SJSA1 (cell line): Measurements from ENCODE around the gene GTSE1. TPM values are rescaled to one million over a fixed set of nuclear protein-coding genes. Genes with fewer than 3 reads are reported as not detected.

Experiments used
- DNase-seq, 2 experiments: peaks; one replicate each; pipeline ENCODE4 v3.0.0-alpha.2; 2015 to 2020; ENCODE audit warnings: low spot score in 2 of 2, low read depth in 1 of 2
- H3K27ac ChIP-seq: fragments of 250-450 bp; sonication (Bioruptor Pico); 2 replicates; pipeline ENCODE4 v1.5.1; 2020; ENCODE audit warnings: mild to moderate bottlenecking, moderate library complexity
- H3K27me3 ChIP-seq: fragments of 250-450 bp; sonication (Bioruptor Pico); replicated peaks from 2 replicates; pipeline ENCODE4 v1.5.1; 2020; ENCODE audit warnings: mild to moderate bottlenecking, moderate library complexity
- H3K36me3 ChIP-seq: fragments of 250-450 bp; sonication (Bioruptor Pico); 2 replicates; pipeline ENCODE4 v1.5.1; 2020; ENCODE audit warnings: mild to moderate bottlenecking
- H3K4me1 ChIP-seq: fragments of 250-450 bp; sonication (Bioruptor Pico); replicated peaks from 2 replicates; pipeline ENCODE4 v1.6.1; 2021; ENCODE audit warnings: mild to moderate bottlenecking
- H3K4me3 ChIP-seq: fragments of 250-450 bp; sonication (Bioruptor Pico); 2 replicates; pipeline ENCODE4 v1.5.1; 2020; ENCODE audit warnings: mild to moderate bottlenecking
- H3K9me3 ChIP-seq: fragments of 250-450 bp; sonication (Bioruptor Pico); replicated peaks from 2 replicates; pipeline ENCODE4 v1.5.1; 2020; ENCODE audit warnings: mild to moderate bottlenecking
- total RNA-seq: library from RNA; depleted of rRNA; stranded (reverse); fragments of >200 nt; shearing (Covaris generic); gene quantifications from 2 replicates; pipeline ENCODE4 v1.2.3, GENCODE V29; 2014

GTSE1 gene
- total RNA-seq, 1 experiment from 2014 or later, result 36.2 TPM

- no peak overlapping the region for H3K27ac ChIP-seq
- H3K4me1 ChIP-seq, result no peaks in the 10 kb centered on the region
- peaks cover 29% of the 10 kb centered on the region for H3K36me3 ChIP-seq
- H3K9me3 ChIP-seq, result no peaks in the 10 kb centered on the region
- DNase-seq, result no peak
- no peaks in the 10 kb centered on the region for H3K27me3 ChIP-seq
- H3K4me3 ChIP-seq, result no peak overlapping the region
Measured at GRCh38 chr22:46360097-46360496, 63.4 kb downstream of the GTSE1 start.

GRCh38 chr22:46360891-46361290 is 64.2 kb downstream of the GTSE1 start:
- no peaks in the 10 kb centered on the region for H3K27me3 ChIP-seq
- peaks cover 21% of the 10 kb centered on the region for H3K36me3 ChIP-seq
- H3K27ac ChIP-seq, result no peak overlapping the region
- H3K4me1 ChIP-seq, result no peaks in the 10 kb centered on the region
- no peak for DNase-seq
- no peaks in the 10 kb centered on the region for H3K9me3 ChIP-seq
- H3K4me3 ChIP-seq, result no peak overlapping the region

GRCh38 chr22:46361826-46362202 is 65.1 kb downstream of the GTSE1 start:
- H3K4me1 ChIP-seq, result no peaks in the 10 kb centered on the region
- no peaks in the 10 kb centered on the region for H3K27me3 ChIP-seq
- H3K27ac ChIP-seq, result no peak overlapping the region
- H3K4me3 ChIP-seq, result no peak overlapping the region
- no peak for DNase-seq
- no peaks in the 10 kb centered on the region for H3K9me3 ChIP-seq
- H3K36me3 ChIP-seq, result peaks cover 12% of the 10 kb centered on the region

DNA sequence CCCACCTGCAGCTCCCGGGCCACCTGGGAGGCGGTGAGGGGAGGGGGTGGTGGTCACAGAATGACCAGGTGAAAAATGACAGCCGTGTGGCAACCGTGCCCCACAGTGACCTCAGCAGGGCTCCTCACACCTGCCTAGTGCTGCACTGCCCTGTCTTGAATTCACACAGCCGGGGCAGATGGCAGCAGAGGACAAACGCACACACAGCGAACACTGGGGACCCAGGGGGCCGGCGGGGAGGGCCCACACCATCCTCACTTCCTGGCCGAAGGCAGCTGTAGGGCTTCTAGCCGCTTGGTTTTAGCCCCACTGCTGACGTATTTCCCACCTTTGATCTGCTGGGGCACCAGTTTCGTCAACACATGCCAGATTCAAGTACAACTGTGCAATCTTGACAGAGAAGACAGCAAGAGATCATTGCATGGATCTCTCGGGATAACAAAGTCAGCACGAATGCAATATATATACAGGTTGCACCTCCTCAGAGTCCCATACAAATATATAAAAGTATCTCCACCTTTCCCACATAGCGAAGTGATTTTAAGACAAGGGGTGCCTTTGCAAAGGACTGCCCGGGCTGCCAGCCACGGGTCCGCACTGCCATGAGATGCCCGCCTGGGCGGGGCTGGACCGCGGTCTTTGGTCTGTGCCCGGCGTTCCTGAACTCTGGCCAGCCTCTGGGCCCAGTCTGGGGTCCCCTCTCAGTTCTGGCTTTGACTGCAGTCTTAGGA is 65.7 kb downstream of the GTSE1 start:
- no peak for DNase-seq
- H3K36me3 ChIP-seq, result peaks cover 7% of the 10 kb centered on the region
- H3K9me3 ChIP-seq, result no peaks in the 10 kb centered on the region

GRCh38 chr22:46362934-46363515 is 66.4 kb downstream of the GTSE1 start:
- H3K36me3 ChIP-seq, result peaks cover 5% of the 10 kb centered on the region; the same call in 1 of the 2 replicates
- H3K27me3 ChIP-seq, result no peaks in the 10 kb centered on the region
- H3K4me3 ChIP-seq, result no peak overlapping the region

More for the DNA sequence above, 65.7 kb downstream of the GTSE1 start:
- H3K4me1 ChIP-seq, result no peaks in the 10 kb centered on the region
- no peak overlapping the region for H3K4me3 ChIP-seq
- H3K27ac ChIP-seq, result no peak overlapping the region
- H3K27me3 ChIP-seq, result no peaks in the 10 kb centered on the region

DNA sequence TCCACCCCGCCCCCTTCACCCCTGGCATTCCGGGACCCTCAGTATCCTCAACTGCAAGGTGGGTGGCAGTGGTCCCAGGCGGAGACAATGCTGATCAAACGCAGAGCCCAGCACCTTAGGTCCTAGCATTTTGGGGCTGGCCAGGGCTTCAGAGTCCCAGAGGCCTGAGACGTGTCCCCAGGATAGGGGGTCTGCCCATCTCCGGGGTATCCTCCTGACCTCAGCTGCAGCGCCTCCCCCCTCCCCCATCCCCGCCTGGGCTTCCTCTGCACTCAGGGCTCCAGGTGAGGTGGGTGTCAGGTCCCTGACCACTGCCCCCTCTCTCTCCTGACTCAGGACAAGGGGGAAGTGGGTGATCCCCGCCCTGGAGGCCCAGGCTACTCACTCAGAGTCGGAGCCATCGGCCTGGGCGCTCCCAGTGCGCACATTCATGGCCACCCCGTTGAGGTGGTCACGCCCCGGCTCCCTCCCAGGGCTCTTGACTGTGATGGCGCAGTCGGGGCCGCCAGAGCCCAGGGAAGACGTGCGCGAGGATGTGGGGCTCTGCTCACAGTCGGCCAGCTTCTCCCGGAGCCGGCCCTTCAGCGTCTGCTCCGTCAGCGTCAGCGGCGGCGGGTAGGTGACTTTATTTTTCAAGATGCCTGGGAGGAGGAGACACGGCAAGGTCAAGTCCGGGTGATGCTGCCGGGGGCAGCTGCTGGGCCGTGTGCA is 67.1 kb downstream of the GTSE1 start:
- DNase-seq, result no peak
- Histone ChIP-seq H3K9me3 (no peaks in the 10 kb centered on the region), H3K27me3 (no peaks in the 10 kb centered on the region), H3K4me3 (no peak overlapping the region), H3K27ac (no peak overlapping the region), H3K36me3 (no peaks in the 10 kb centered on the region; the same call in 1 of the 2 replicates), H3K4me1 (no peaks in the 10 kb centered on the region)

More at GRCh38 chr22:46362934-46363515, 66.4 kb downstream of the GTSE1 start:
- DNase-seq, result no peak
- no peaks in the 10 kb centered on the region for H3K9me3 ChIP-seq
- H3K4me1 ChIP-seq, result no peaks in the 10 kb centered on the region
- no peak overlapping the region for H3K27ac ChIP-seq

DNA sequence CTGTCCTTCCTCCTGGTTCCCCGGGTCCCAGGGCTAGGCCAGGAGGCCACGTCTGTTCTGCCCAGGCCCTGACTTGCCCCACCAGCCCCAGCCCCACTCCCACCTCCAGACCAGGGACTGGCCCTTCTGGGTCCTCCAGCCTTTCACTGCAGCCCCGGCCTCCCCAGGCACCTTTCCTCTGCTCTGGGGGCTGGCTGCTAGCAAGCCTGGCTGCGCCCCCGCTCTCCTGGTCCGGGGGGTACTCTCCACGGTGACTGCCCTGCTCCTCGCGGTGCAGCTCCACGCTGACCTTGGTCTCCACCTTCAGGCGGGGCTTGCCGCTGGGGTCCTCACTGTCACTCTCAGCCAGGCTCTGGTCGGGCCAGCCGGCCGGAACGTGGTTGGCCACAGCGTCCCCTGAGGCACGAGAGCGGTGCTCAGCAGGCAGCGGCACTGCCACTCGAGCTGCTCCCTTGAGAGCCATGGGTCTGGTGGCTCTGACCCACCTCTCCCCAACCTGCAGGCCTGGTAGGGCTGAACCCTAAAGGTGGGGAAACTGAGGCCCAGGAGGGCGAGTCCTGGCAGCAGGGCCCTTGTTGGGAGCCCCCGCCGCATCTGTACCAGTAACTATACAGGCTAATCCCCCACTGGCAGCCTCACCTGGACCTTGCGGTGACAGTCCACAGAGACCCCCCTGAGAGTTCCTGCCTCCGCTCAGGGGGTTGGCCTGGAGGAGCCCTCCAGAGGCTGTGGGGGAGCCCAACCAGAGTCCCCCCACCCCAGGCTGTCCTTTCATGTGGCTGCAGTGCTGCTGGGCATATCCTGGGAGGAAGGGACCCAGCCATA is 67.9 kb downstream of the GTSE1 start:
- no peak for DNase-seq
- no peaks in the 10 kb centered on the region for H3K27me3 ChIP-seq
- H3K36me3 ChIP-seq, result no peaks in the 10 kb centered on the region
- no peak overlapping the region for H3K4me3 ChIP-seq
- H3K27ac ChIP-seq, result no peak overlapping the region
- no peaks in the 10 kb centered on the region for H3K9me3 ChIP-seq
- H3K4me1 ChIP-seq, result no peaks in the 10 kb centered on the region

GRCh38 chr22:46365166-46365624 is 68.5 kb downstream of the GTSE1 start:
- Histone ChIP-seq H3K27ac (no peak overlapping the region), H3K4me3 (no peak overlapping the region), H3K36me3 (no peaks in the 10 kb centered on the region), H3K27me3 (no peaks in the 10 kb centered on the region), H3K4me1 (no peaks in the 10 kb centered on the region), H3K9me3 (no peaks in the 10 kb centered on the region)
- DNase-seq, result no peak

GRCh38 chr22:46366327-46366731 is 69.7 kb downstream of the GTSE1 start:
- no peaks in the 10 kb centered on the region for H3K4me1 ChIP-seq
- no peaks in the 10 kb centered on the region for H3K9me3 ChIP-seq
- H3K27me3 ChIP-seq, result no peaks in the 10 kb centered on the region
- no peaks in the 10 kb centered on the region for H3K36me3 ChIP-seq
- no peak for DNase-seq
- no peak overlapping the region for H3K4me3 ChIP-seq
- H3K27ac ChIP-seq, result no peak overlapping the region

GRCh38 chr22:46366801-46367706 is 70.4 kb downstream of the GTSE1 start:
- DNase-seq, result peak in 1 of 2 experiments; percentile 24
- H3K4me3 ChIP-seq, result no peak overlapping the region
- H3K4me1 ChIP-seq, result no peaks in the 10 kb centered on the region
- H3K27me3 ChIP-seq, result no peaks in the 10 kb centered on the region
- H3K9me3 ChIP-seq, result no peaks in the 10 kb centered on the region
- H3K27ac ChIP-seq, result no peak overlapping the region
- no peaks in the 10 kb centered on the region for H3K36me3 ChIP-seq

- no peak overlapping the region for H3K27ac ChIP-seq
- no peak overlapping the region for H3K4me3 ChIP-seq
- no peaks in the 10 kb centered on the region for H3K9me3 ChIP-seq
- no peaks in the 10 kb centered on the region for H3K4me1 ChIP-seq
- H3K27me3 ChIP-seq, result no peaks in the 10 kb centered on the region
- peak in 1 of 2 experiments; percentile 34 for DNase-seq
- no peaks in the 10 kb centered on the region for H3K36me3 ChIP-seq
Measured at GRCh38 chr22:46367707-46368191, 71.1 kb downstream of the GTSE1 start.

DNA sequence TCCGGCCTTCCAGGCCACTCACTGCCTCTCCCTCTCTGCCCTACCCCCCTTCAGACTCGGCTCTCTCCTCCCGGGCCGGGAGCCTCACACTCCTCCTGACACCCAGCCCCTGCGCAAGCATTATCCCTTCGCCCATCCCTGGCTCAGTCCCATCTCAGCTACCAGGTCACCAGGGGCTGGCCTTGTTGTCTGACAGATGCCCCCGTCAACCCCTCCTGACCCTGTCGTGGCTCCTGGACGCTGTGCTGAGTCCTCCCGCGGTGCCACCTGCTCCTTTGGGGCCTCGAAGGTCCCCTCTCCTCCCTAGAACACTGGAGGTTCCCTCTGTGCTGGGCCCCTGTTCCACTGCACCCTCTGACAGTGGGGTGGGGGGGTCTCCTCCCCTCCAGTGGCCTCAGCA is 71.8 kb downstream of the GTSE1 start:
- H3K27ac ChIP-seq, result no peak overlapping the region
- H3K36me3 ChIP-seq, result no peaks in the 10 kb centered on the region
- H3K4me3 ChIP-seq, result no peak overlapping the region
- DNase-seq, result no peak
- no peaks in the 10 kb centered on the region for H3K27me3 ChIP-seq
- H3K9me3 ChIP-seq, result no peaks in the 10 kb centered on the region
- H3K4me1 ChIP-seq, result no peaks in the 10 kb centered on the region
